Measurements from ENCODE around the gene STT3B.

Gene STT3B

DNA sequence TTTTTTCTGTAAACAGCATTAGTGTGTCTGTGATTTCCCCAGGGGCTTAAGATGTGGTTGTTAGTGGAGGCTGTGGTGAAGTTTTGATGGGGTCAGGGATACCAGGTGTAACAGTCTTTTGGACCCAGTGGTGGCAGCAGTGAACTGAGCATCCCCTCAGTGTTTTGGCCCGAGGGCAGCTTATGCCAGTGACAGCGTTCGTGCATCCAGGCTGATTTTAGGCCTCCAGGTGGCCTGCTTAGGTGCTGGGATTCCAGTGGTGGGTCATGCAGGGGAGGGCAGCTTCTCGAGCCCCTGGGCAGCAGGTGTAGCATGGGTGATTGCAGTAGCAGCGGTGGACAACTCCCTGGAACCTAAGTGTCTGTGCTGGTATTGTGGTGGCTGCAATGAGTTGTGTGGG, 29.2 kb downstream of the STT3B start:
- no peaks in the 10 kb centered on the region for H3K36me3 ChIP-seq (ENCODE audit: control insufficient read depth in 2 of 2, insufficient read depth in 1 of 2, low read length in 2 of 2)
- H3K9me3 ChIP-seq (ENCODE audit: control insufficient read depth, insufficient read depth, low read depth, low read length), result no peaks in the 10 kb centered on the region
- ChIA-PET POLR2A (interaction anchor here (0.6 kb wide), 1 partner anchor 324 kb away, joined by 3 read pairs; no protein-coding TSS in a partner anchor), CTCF (interaction anchor here (0.9 to 1.3 kb wide), 2 partner anchors 10 to 14 kb away, joined by 3 to 4 read pairs; no protein-coding TSS in a partner anchor)
- H3K27ac ChIP-seq (ENCODE audit: extremely low read depth, low read depth, low read length), result no peak overlapping the region
- no peaks in the 10 kb centered on the region for H3K4me1 ChIP-seq (ENCODE audit: control insufficient read depth, insufficient read depth, low read length)
- no peak for TF ChIP-seq ZNF266 (tag by site-specific recombination; IDR thresholded peaks at IDR 0.05; ENCODE audit: low read depth)
- TF ChIP-seq ZIC2 (tag by site-specific recombination; IDR thresholded peaks at IDR 0.05), result no peak
- no peak for TF ChIP-seq ZNF26 (tag by site-specific recombination; IDR thresholded peaks at IDR 0.05)
- no peak for TF ChIP-seq KLF16 (tag by site-specific recombination; IDR thresholded peaks at IDR 0.05)
- TF ChIP-seq ZNF366 (tag by site-specific recombination; conservative IDR thresholded peaks at IDR 0.05), result no peak
- TF ChIP-seq SALL2 (tag by site-specific recombination; IDR thresholded peaks at IDR 0.05; ENCODE audit: borderline replicate concordance), result no peak
- no peak overlapping the region for H3K4me3 ChIP-seq (ENCODE audit: low read depth, low read length)

DNA sequence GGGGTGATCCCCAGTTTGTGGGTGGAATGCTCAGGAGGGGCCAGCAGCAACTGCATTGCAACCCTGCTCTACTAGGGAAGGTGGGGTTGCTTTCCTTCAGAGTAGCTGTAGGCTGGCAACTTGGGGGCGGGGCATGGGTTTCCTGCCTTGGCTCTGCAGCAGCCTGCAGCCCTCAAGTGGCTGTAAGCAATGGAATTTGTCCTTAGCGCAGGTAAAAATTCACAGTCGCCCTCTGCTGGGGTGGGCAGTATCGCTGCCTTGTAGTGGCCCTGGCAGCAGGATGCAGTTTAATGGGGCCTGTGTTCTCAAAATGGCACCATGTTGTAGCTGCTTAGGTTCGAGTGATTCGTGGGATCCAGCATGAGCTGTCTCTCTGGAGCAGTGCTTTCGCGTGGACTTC, 29.8 kb downstream of the STT3B start:
- Histone ChIP-seq H3K4me1 (ENCODE audit: control insufficient read depth, insufficient read depth, low read length) (no peaks in the 10 kb centered on the region), H3K4me3 (ENCODE audit: low read depth, low read length) (no peak overlapping the region), H3K36me3 (ENCODE audit: control insufficient read depth in 2 of 2, insufficient read depth in 1 of 2, low read length in 2 of 2) (no peaks in the 10 kb centered on the region), H3K9me3 (ENCODE audit: control insufficient read depth, insufficient read depth, low read depth, low read length) (no peaks in the 10 kb centered on the region), H3K27ac (ENCODE audit: extremely low read depth, low read depth, low read length) (no peak overlapping the region)
- POLR2A ChIA-PET, result interaction anchor here (0.6 kb wide), 1 partner anchor 324 kb away, joined by 3 read pairs; no protein-coding TSS in a partner anchor
- TF ChIP-seq ZNF449 (tag by site-specific recombination; IDR thresholded peaks at IDR 0.05) (no peak), ZNF585B (tag by site-specific recombination; IDR thresholded peaks at IDR 0.05) (no peak), ZNF184 (tag by site-specific recombination; IDR thresholded peaks at IDR 0.05) (no peak), IKZF3 (tag by site-specific recombination; IDR thresholded peaks at IDR 0.05) (no peak)
- TF ChIP-seq, protein P1, sequence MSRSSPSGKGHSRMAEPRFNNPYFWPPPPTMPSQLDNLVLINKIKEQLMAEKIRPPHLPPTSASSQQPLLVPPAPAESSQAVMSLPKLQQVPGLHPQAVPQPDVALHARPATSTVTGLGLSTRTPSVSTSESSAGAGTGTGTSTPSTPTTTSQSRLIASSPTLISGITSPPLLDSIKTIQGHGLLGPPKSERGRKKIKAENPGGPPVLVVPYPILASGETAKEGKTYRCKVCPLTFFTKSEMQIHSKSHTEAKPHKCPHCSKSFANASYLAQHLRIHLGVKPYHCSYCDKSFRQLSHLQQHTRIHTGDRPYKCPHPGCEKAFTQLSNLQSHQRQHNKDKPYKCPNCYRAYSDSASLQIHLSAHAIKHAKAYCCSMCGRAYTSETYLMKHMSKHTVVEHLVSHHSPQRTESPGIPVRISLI (tag by site-specific recombination; IDR thresholded peaks at IDR 0.05), result no peak
- TF ChIP-seq, protein P2, sequence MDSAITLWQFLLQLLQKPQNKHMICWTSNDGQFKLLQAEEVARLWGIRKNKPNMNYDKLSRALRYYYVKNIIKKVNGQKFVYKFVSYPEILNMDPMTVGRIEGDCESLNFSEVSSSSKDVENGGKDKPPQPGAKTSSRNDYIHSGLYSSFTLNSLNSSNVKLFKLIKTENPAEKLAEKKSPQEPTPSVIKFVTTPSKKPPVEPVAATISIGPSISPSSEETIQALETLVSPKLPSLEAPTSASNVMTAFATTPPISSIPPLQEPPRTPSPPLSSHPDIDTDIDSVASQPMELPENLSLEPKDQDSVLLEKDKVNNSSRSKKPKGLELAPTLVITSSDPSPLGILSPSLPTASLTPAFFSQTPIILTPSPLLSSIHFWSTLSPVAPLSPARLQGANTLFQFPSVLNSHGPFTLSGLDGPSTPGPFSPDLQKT (IDR thresholded peaks at IDR 0.05; ENCODE audit: borderline replicate concordance, low read depth, low read length), result no peak
- CTCF ChIA-PET, result interaction anchor here (0.6 to 1.3 kb wide), 5 partner anchors 10 to 32 kb away, joined by 3 to 4 read pairs (median 3); no protein-coding TSS in a partner anchor

DNA sequence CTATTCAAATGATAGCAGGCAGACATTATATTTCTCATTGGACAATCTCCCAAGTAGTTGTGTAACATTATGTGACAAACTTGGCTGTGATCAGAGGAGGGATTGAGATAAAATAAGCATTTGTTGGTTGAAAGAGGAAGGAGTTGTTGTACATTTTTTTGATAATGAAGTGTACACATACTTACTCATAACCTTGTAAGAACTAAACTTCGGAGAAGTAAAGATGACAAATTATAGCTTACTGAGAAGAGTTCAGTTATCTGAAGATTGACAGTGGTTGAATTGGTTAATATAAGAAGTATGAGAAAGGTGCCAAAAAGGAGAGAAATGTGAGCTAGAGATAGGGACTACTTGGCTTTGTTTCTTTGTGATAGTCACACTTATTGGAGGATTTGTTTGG, 32.6 kb downstream of the STT3B start:
- no peaks in the 10 kb centered on the region for H3K9me3 ChIP-seq (ENCODE audit: control insufficient read depth, insufficient read depth, low read depth, low read length)
- POLR2A ChIA-PET, result interaction anchor here (1.3 kb wide), 1 partner anchor 33 kb away, joined by 5 read pairs; the partner anchor contains the start of gene STT3B
- CTCF ChIA-PET, result interaction anchor here (1.5 to 1.7 kb wide), 2 partner anchors 15 to 20 kb away, joined by 3 to 7 read pairs; no protein-coding TSS in a partner anchor
- no peaks in the 10 kb centered on the region for H3K4me1 ChIP-seq (ENCODE audit: control insufficient read depth, insufficient read depth, low read length)
- no peaks in the 10 kb centered on the region for H3K36me3 ChIP-seq (ENCODE audit: control insufficient read depth in 2 of 2, insufficient read depth in 1 of 2, low read length in 2 of 2)
- no peak overlapping the region for H3K4me3 ChIP-seq (ENCODE audit: low read depth, low read length)
- H3K27ac ChIP-seq (ENCODE audit: extremely low read depth, low read depth, low read length), result no peak overlapping the region
- no peak for TF ChIP-seq ZNF292 (tag by site-specific recombination; IDR thresholded peaks at IDR 0.05; ENCODE audit: borderline replicate concordance, low read depth)
- TF ChIP-seq ZNF423 (tag by site-specific recombination; IDR thresholded peaks at IDR 0.05), result no peak
- TF ChIP-seq KLF8 (tag by site-specific recombination; IDR thresholded peaks at IDR 0.05), result no peak
- no peak for TF ChIP-seq ZNF398 (tag by site-specific recombination; IDR thresholded peaks at IDR 0.05)
- no peak for TF ChIP-seq ZNF600 (tag by site-specific recombination; IDR thresholded peaks at IDR 0.05)
- no peak for TF ChIP-seq ZNF530 (tag by site-specific recombination; IDR thresholded peaks at IDR 0.05; ENCODE audit: low read depth)
- TF ChIP-seq, protein P3, sequence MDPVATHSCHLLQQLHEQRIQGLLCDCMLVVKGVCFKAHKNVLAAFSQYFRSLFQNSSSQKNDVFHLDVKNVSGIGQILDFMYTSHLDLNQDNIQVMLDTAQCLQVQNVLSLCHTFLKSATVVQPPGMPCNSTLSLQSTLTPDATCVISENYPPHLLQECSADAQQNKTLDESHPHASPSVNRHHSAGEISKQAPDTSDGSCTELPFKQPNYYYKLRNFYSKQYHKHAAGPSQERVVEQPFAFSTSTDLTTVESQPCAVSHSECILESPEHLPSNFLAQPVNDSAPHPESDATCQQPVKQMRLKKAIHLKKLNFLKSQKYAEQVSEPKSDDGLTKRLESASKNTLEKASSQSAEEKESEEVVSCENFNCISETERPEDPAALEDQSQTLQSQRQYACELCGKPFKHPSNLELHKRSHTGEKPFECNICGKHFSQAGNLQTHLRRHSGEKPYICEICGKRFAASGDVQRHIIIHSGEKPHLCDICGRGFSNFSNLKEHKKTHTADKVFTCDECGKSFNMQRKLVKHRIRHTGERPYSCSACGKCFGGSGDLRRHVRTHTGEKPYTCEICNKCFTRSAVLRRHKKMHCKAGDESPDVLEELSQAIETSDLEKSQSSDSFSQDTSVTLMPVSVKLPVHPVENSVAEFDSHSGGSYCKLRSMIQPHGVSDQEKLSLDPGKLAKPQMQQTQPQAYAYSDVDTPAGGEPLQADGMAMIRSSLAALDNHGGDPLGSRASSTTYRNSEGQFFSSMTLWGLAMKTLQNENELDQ (tag by site-specific recombination; IDR thresholded peaks at IDR 0.05; ENCODE audit: low read depth), result no peak
- TF ChIP-seq SCRT1 (tag by site-specific recombination; IDR thresholded peaks at IDR 0.05; ENCODE audit: borderline replicate concordance), result no peak
- TF ChIP-seq ZXDB (tag by site-specific recombination; IDR thresholded peaks at IDR 0.05), result no peak
- no peak for TF ChIP-seq ZNF596 (tag by site-specific recombination; IDR thresholded peaks at IDR 0.05)

All from HEK293 (cell line).